HEK293T (cell line): ENCODE measurements around the gene PTCH1.

ENCODE experiments used
- ARNT ChIP-seq: fragments of 450-650 bp; IDR thresholded peaks from 2 replicates; pipeline ENCODE4 v1.6.1; 2017; ENCODE audit warnings: mild to moderate bottlenecking
- ELF4 ChIP-seq: fragments of 450-650 bp; IDR thresholded peaks from 2 replicates; pipeline ENCODE4 v1.6.1; 2017; ENCODE audit warnings: antibody characterized with exemption
- FOXK2 ChIP-seq: fragments of 450-650 bp; IDR thresholded peaks from 2 replicates; pipeline ENCODE4 v1.6.1; 2016; ENCODE audit warnings: mild to moderate bottlenecking
- FOXM1 ChIP-seq: fragments of 450-650 bp; IDR thresholded peaks from 2 replicates; pipeline ENCODE4 v1.6.1; 2017; ENCODE audit warnings: mild to moderate bottlenecking, borderline replicate concordance
- L3MBTL2 ChIP-seq: fragments of 450-650 bp; conservative IDR thresholded peaks from 2 replicates; pipeline ENCODE4 v1.6.1; 2016; ENCODE audit warnings: mild to moderate bottlenecking
- PKNOX1 ChIP-seq: fragments of 450-650 bp; IDR thresholded peaks from 2 replicates; pipeline ENCODE4 v1.6.1; 2016
- SUZ12 ChIP-seq: fragments of 450-650 bp; IDR thresholded peaks from 2 replicates; pipeline ENCODE4 v1.6.1; 2016; ENCODE audit warnings: mild to moderate bottlenecking
- ZNF384 ChIP-seq: fragments of 450-650 bp; IDR thresholded peaks from 2 replicates; pipeline ENCODE4 v1.6.1; 2016

- TF ChIP-seq ARNT (no peak), FOXM1 (no peak), L3MBTL2 (no peak), SUZ12 (no peak), ZNF384 (no peak), FOXK2 (no peak), ELF4 (no peak), PKNOX1 (peak; percentile 73)
Observed at GRCh38 chr9:95431286-95431685, 85.5 kb downstream of the PTCH1 start.
